Measurements from ENCODE around the gene ANKRD6. TPM values are rescaled to one million over a fixed set of nuclear protein-coding genes. Genes with fewer than 3 reads are reported as not detected.
A peak's percentile ranks its signal among the peaks of the same experiment; 100 is the strongest.

ANKRD6 gene
- polyA plus RNA-seq, 1 experiment: 1.1 TPM

- Histone ChIP-seq H3K27me3 (ENCODE audit: control insufficient read depth, insufficient read depth, low read length) (peaks cover 26% of the 10 kb centered on the region), H3K36me3 (ENCODE audit: control insufficient read depth, insufficient read depth, low read length) (no peaks in the 10 kb centered on the region), H3K4me3 (ENCODE audit: low read depth, low read length) (no peak overlapping the region)
- ChIA-PET CTCF (interaction anchor here (1.0 kb wide), 1 partner anchor 38 kb away, joined by 4 read pairs; no protein-coding TSS in a partner anchor), POLR2A (no interaction called here)
- no peak for DNase-seq (ENCODE audit: low read depth)
- no peak for TF ChIP-seq CTCF (IDR thresholded peaks at IDR 0.05; ENCODE audit: insufficient read depth, low read depth, low read length)
Observed at GRCh38 chr6:89409461-89410035, 23.4 kb upstream of the ANKRD6 start.

GRCh38 chr6:89410231-89410761 is 22.7 kb upstream of the ANKRD6 start:
- DNase-seq (ENCODE audit: low read depth): no peak
- CTCF ChIA-PET: interaction anchor here (0.9 to 1.0 kb wide), 2 partner anchors 39 to 88 kb away, joined by 3 to 4 read pairs; no protein-coding TSS in a partner anchor
- H3K27me3 ChIP-seq (ENCODE audit: control insufficient read depth, insufficient read depth, low read length): peaks cover 26% of the 10 kb centered on the region
- no peak for TF ChIP-seq CTCF (IDR thresholded peaks at IDR 0.05; ENCODE audit: insufficient read depth, low read depth, low read length)
- H3K36me3 ChIP-seq (ENCODE audit: control insufficient read depth, insufficient read depth, low read length): no peaks in the 10 kb centered on the region
- no peak overlapping the region for H3K4me3 ChIP-seq (ENCODE audit: low read depth, low read length)
- POLR2A ChIA-PET: no interaction called here

GRCh38 chr6:89410788-89411144 is 22.2 kb upstream of the ANKRD6 start:
- CTCF ChIA-PET: interaction anchor here (0.9 to 1.1 kb wide), 3 partner anchors 11 to 89 kb away, joined by 3 to 4 read pairs (median 3); no protein-coding TSS in a partner anchor
- peaks cover 26% of the 10 kb centered on the region for H3K27me3 ChIP-seq (ENCODE audit: control insufficient read depth, insufficient read depth, low read length)

GRCh38 chr6:89411145-89412070 is 21.5 kb upstream of the ANKRD6 start:
- Histone ChIP-seq H3K36me3 (ENCODE audit: control insufficient read depth, insufficient read depth, low read length) (no peaks in the 10 kb centered on the region), H3K4me3 (ENCODE audit: low read depth, low read length) (peak overlapping the region; percentile 32), H3K27me3 (ENCODE audit: control insufficient read depth, insufficient read depth, low read length) (peaks cover 26% of the 10 kb centered on the region)
- no peak for TF ChIP-seq CTCF (IDR thresholded peaks at IDR 0.05; ENCODE audit: insufficient read depth, low read depth, low read length)
- ChIA-PET CTCF (interaction anchor here (0.6 to 1.1 kb wide), 2 partner anchors 11 to 70 kb away, joined by 3 read pairs; no protein-coding TSS in a partner anchor), POLR2A (no interaction called here)
- DNase-seq (ENCODE audit: low read depth): no peak

More at GRCh38 chr6:89410788-89411144, 22.2 kb upstream of the ANKRD6 start:
- no peak for DNase-seq (ENCODE audit: low read depth)
- POLR2A ChIA-PET: no interaction called here
- TF ChIP-seq CTCF (IDR thresholded peaks at IDR 0.05; ENCODE audit: insufficient read depth, low read depth, low read length): no peak
- Histone ChIP-seq H3K36me3 (ENCODE audit: control insufficient read depth, insufficient read depth, low read length) (no peaks in the 10 kb centered on the region), H3K4me3 (ENCODE audit: low read depth, low read length) (no peak overlapping the region)

All from BJ (cell line).